Measurements from ENCODE around the gene ATP1A1. TPM values are rescaled to one million over a fixed set of nuclear protein-coding genes. Genes with fewer than 3 reads are reported as not detected.

Gene ATP1A1
- polyA plus RNA-seq, 2 of the 4 experiments (the other 2 are of a cell fraction): 119 to 171 TPM

DNA sequence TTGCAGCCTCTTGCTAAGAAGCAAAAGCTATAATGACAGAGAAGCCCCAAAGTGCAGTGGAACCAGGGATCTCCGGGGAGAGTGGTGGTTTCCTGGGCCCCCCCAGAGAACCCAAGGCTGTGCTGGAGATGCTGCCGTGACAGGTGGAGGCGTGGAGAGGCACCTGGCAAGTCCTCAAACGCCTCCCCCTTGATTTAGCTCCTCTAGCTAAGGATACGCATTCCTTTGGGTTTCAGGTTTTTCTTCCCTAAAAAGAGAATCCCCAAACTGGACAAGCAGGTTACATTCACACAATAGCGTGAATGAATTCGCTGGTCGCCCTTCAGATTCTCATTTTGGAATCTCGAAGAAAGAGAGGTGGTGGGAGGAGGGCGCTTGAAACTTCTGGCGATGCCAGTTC is 853 bp upstream of the ATP1A1 start:
- ATAC-seq (no peak), FAIRE-seq (no peak), DNase-seq (ENCODE audit: low read depth in 1 of 2, low spot score in 1 of 2) (no peak)
- Histone ChIP-seq H3K9me3 (no peaks in the 10 kb centered on the region), H3K4me1 (peaks cover 31% of the 10 kb centered on the region), H3K27ac (peak overlapping the region; percentile 93 to 97; a peak in 5 of 6 replicates), H3K4me2 (peak overlapping the region; percentile 93), H3K4me3 (peak overlapping the region; percentile 99)
- CTCF ChIA-PET: no interaction called here
- POLR2A ChIA-PET: no interaction called here
- WGBS (ENCODE audit: missing lambda C conversion rate): 50% methylated on average over 11 of the region's 11 CpGs
- no peak for TF ChIP-seq KDM5A (IDR thresholded peaks at IDR 0.05)

- no peak for TF ChIP-seq RAD21 (conservative IDR thresholded peaks at IDR 0.05 in 1 of 2, IDR thresholded peaks at IDR 0.05 in 1 of 2)
- TF ChIP-seq HOXA7 (CRISPR knock-in tag; IDR thresholded peaks at IDR 0.05): no peak
- TF ChIP-seq, protein P1, sequence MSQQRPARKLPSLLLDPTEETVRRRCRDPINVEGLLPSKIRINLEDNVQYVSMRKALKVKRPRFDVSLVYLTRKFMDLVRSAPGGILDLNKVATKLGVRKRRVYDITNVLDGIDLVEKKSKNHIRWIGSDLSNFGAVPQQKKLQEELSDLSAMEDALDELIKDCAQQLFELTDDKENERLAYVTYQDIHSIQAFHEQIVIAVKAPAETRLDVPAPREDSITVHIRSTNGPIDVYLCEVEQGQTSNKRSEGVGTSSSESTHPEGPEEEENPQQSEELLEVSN (IDR thresholded peaks at IDR 0.05; ENCODE audit: borderline replicate concordance, low read depth): peak; percentile 52
- TF ChIP-seq PHF8 (IDR thresholded peaks at IDR 0.05; ENCODE audit: borderline replicate concordance, low read depth): peak; percentile 27; the same call in 1 of the 2 replicates
- ChIA-PET CTCF (no interaction called here), POLR2A (interaction anchor here (0.6 kb wide), 1 partner anchor 106 kb away, joined by 4 read pairs; no protein-coding TSS in a partner anchor)
- peak overlapping the region; percentile 93 for H3K4me2 ChIP-seq
- 2% methylated on average over 11 of the region's 84 CpGs for WGBS (ENCODE audit: missing lambda C conversion rate)
- no peak for DNase-seq (ENCODE audit: low read depth in 1 of 2, low spot score in 1 of 2)
- H3K4me3 ChIP-seq: peak overlapping the region; percentile 99
- no peaks in the 10 kb centered on the region for H3K9me3 ChIP-seq
- FAIRE-seq: no peak
- ATAC-seq: peak; percentile 62 to 69
- peaks cover 42% of the 10 kb centered on the region for H3K4me1 ChIP-seq
- H3K27ac ChIP-seq: peak overlapping the region; percentile 93 to 97
Observed at GRCh38 chr1:116373431-116374352, 648 bp downstream of the ATP1A1 start.

DNA sequence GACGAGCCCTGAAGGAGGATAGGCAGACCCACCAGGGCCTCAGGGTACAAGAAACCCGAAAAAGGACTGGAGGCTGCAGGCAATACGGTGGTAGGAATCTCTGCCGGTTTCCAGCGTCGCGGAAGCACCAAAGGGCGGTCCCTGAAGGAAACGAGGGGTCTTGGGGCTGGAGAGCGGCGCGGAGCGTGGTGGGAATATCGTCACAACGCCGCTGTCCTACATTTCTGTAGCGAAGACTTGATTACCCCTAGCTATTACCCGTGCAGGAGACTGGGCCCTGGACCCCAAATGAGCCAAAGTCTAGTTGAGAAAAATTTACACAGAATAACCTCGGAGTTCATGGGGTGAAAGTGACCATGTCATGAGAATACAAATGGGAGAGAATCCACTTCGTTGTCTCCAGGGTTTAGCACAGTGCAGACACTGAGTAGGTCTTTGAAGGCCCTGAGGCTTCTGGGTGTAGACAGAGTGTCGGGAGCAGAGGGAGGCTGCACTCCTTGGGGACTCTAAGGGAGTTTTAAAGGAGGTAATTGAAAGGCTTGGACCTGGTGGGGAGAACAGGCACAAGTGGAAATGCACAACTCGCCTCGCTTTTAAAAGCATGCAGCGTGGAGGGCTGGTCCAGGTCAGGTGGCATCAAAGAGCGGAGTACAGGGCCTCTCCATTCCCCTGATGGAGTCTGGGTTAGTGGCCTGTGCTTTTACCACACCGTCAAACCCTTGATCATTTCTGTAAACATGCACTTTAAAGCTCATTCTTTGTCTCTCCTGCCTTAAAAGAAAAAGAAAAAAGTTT is 1.5 kb downstream of the ATP1A1 start:
- Histone ChIP-seq H3K9me3 (no peaks in the 10 kb centered on the region), H3K4me2 (peak overlapping the region; percentile 93), H3K27ac (peak overlapping the region; percentile 93 to 97), H3K4me1 (peaks cover 51% of the 10 kb centered on the region), H3K4me3 (peak overlapping the region; percentile 99)
- TF ChIP-seq POLR2AphosphoS2 (conservative IDR thresholded peaks at IDR 0.05; ENCODE audit: low read length): no peak
- TF ChIP-seq, protein P2, sequence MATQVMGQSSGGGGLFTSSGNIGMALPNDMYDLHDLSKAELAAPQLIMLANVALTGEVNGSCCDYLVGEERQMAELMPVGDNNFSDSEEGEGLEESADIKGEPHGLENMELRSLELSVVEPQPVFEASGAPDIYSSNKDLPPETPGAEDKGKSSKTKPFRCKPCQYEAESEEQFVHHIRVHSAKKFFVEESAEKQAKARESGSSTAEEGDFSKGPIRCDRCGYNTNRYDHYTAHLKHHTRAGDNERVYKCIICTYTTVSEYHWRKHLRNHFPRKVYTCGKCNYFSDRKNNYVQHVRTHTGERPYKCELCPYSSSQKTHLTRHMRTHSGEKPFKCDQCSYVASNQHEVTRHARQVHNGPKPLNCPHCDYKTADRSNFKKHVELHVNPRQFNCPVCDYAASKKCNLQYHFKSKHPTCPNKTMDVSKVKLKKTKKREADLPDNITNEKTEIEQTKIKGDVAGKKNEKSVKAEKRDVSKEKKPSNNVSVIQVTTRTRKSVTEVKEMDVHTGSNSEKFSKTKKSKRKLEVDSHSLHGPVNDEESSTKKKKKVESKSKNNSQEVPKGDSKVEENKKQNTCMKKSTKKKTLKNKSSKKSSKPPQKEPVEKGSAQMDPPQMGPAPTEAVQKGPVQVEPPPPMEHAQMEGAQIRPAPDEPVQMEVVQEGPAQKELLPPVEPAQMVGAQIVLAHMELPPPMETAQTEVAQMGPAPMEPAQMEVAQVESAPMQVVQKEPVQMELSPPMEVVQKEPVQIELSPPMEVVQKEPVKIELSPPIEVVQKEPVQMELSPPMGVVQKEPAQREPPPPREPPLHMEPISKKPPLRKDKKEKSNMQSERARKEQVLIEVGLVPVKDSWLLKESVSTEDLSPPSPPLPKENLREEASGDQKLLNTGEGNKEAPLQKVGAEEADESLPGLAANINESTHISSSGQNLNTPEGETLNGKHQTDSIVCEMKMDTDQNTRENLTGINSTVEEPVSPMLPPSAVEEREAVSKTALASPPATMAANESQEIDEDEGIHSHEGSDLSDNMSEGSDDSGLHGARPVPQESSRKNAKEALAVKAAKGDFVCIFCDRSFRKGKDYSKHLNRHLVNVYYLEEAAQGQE (IDR thresholded peaks at IDR 0.05): no peak
- no peak for TF ChIP-seq CHD4 (IDR thresholded peaks at IDR 0.05; ENCODE audit: borderline replicate concordance)
- no peak for TF ChIP-seq CHD2 (IDR thresholded peaks at IDR 0.05; ENCODE audit: low read length, partially characterized antibody)
- no peak for TF ChIP-seq NR3C1 (IDR thresholded peaks at IDR 0.05)
- TF ChIP-seq EHMT2 (IDR thresholded peaks at IDR 0.05; ENCODE audit: low read depth): no peak
- no peak for TF ChIP-seq SREBF2 (IDR thresholded peaks at IDR 0.05)
- no peak for TF ChIP-seq KDM5A (IDR thresholded peaks at IDR 0.05)
- no peak for TF ChIP-seq SMC3 (IDR thresholded peaks at IDR 0.05)
- TF ChIP-seq CBX8 (IDR thresholded peaks at IDR 0.05): no peak
- TF ChIP-seq, protein P1 (IDR thresholded peaks at IDR 0.05; ENCODE audit: borderline replicate concordance, low read depth): no peak
- CTCF ChIA-PET: interaction anchor here (1.5 kb wide), 1 partner anchor 125 kb away, joined by 4 read pairs; no protein-coding TSS in a partner anchor
- FAIRE-seq (no peak), DNase-seq (ENCODE audit: low read depth in 1 of 2, low spot score in 1 of 2) (no peak), ATAC-seq (no peak)
- POLR2A ChIA-PET: no interaction called here
- WGBS (ENCODE audit: missing lambda C conversion rate): 58% methylated on average over 26 of the region's 26 CpGs

Data from A549 (cell line).